GM23248 (cell line): ENCODE results near the gene PFN3.

Experiments used
- EZH2 ChIP-seq: fragments of 200-600 bp; sonication (generic); IDR thresholded peaks from 2 replicates; pipeline ENCODE4 v1.6.1; 2018; ENCODE audit warnings: antibody characterized with exemption, mild to moderate bottlenecking; ENCODE audit not compliant: insufficient read depth, poor library complexity, severe bottlenecking
- EZH2phosphoT487 ChIP-seq: fragments of 200-600 bp; sonication (generic); IDR thresholded peaks from 2 replicates; pipeline ENCODE4 v1.6.1; 2018; ENCODE audit warnings: antibody characterized with exemption, moderate library complexity, mild to moderate bottlenecking, low read depth; ENCODE audit not compliant: insufficient read depth

- TF ChIP-seq EZH2 (no peak), EZH2phosphoT487 (no peak)
Observed at GRCh38 chr5:177447611-177448243, 47.3 kb upstream of the PFN3 start.
